ENCODE results near the gene TTLL8. TPM values are rescaled to one million over a fixed set of nuclear protein-coding genes. Genes with fewer than 3 reads are reported as not detected.

TTLL8 gene
- total RNA-seq, 3 donors from 2014 or later = not detected

GRCh38 chr22:50102946-50103345, 44.8 kb upstream of the TTLL8 start:
- Histone ChIP-seq H3K9me3 (no peaks in the 10 kb centered on the region), H3K27me3 (no peaks in the 10 kb centered on the region), H3K4me1 (no peaks in the 10 kb centered on the region), H3K36me3 (no peaks in the 10 kb centered on the region), H3K4me3 (no peak overlapping the region), H3K27ac (no peak overlapping the region)
- peak in 1 of 2 donors; percentile 44 for DNase-seq (ENCODE audit: low spot score in 2 of 2)
- no peak for TF ChIP-seq POLR2A (IDR thresholded peaks at IDR 0.05)
- intact Hi-C loops (cut with DNase I; ENCODE audit: low total_unique reads) = no loop called here

GRCh38 chr22:50101870-50102565, 43.9 kb upstream of the TTLL8 start:
- Histone ChIP-seq H3K27ac (no peak overlapping the region), H3K27me3 (no peaks in the 10 kb centered on the region), H3K9me3 (no peaks in the 10 kb centered on the region), H3K4me1 (no peaks in the 10 kb centered on the region), H3K36me3 (no peaks in the 10 kb centered on the region), H3K4me3 (no peak overlapping the region)
- intact Hi-C loops (cut with DNase I; ENCODE audit: low total_unique reads) = no loop called here
- no peak for DNase-seq (ENCODE audit: low spot score in 2 of 2)
- no peak for TF ChIP-seq POLR2AphosphoS5 (IDR thresholded peaks at IDR 0.05)

GRCh38 chr22:50098052-50098451, 40.0 kb upstream of the TTLL8 start:
- Histone ChIP-seq H3K4me3 (no peak overlapping the region), H3K27ac (no peak overlapping the region), H3K27me3 (no peaks in the 10 kb centered on the region), H3K4me1 (no peaks in the 10 kb centered on the region), H3K9me3 (no peaks in the 10 kb centered on the region), H3K36me3 (no peaks in the 10 kb centered on the region)
- DNase-seq (ENCODE audit: low spot score in 2 of 2) = no peak
- no peak for TF ChIP-seq CTCF (IDR thresholded peaks at IDR 0.05)
- intact Hi-C loops (cut with DNase I; ENCODE audit: low total_unique reads) = no loop called here

- intact Hi-C loops (cut with DNase I; ENCODE audit: low total_unique reads) = no loop called here
- Histone ChIP-seq H3K4me3 (no peak overlapping the region), H3K36me3 (no peaks in the 10 kb centered on the region), H3K27me3 (peaks cover 0 to 22% of the 10 kb centered on the region in 2 donors), H3K9me3 (peaks cover 0 to 9% of the 10 kb centered on the region in 2 donors), H3K4me1 (no peaks in the 10 kb centered on the region), H3K27ac (no peak overlapping the region)
- TF ChIP-seq POLR2A (IDR thresholded peaks at IDR 0.05) = no peak
- DNase-seq (ENCODE audit: low spot score in 2 of 2) = no peak
These were observed 34.2 kb upstream of the TTLL8 start for GRCh38 chr22:50092342-50092741.

GRCh38 chr22:50091092-50091768, 33.1 kb upstream of the TTLL8 start:
- TF ChIP-seq POLR2A (IDR thresholded peaks at IDR 0.05) (no peak), POLR2AphosphoS5 (IDR thresholded peaks at IDR 0.05) (no peak), CTCF (IDR thresholded peaks at IDR 0.05) (no peak)
- no peak for DNase-seq (ENCODE audit: low spot score in 2 of 2)
- Histone ChIP-seq H3K9me3 (peaks cover 0 to 9% of the 10 kb centered on the region in 2 donors), H3K27me3 (peaks cover 0 to 30% of the 10 kb centered on the region in 2 donors), H3K36me3 (no peaks in the 10 kb centered on the region), H3K4me1 (no peaks in the 10 kb centered on the region), H3K27ac (no peak overlapping the region), H3K4me3 (no peak overlapping the region)
- intact Hi-C loops (cut with DNase I; ENCODE audit: low total_unique reads) = no loop called here

GRCh38 chr22:50090412-50090714, 32.3 kb upstream of the TTLL8 start:
- no peak overlapping the region for H3K27ac ChIP-seq
- TF ChIP-seq CTCF (IDR thresholded peaks at IDR 0.05) = no peak
- TF ChIP-seq POLR2A (IDR thresholded peaks at IDR 0.05) = no peak
- no peak for TF ChIP-seq POLR2AphosphoS5 (IDR thresholded peaks at IDR 0.05)
- no peaks in the 10 kb centered on the region for H3K4me1 ChIP-seq
- H3K9me3 ChIP-seq = peaks cover 0 to 9% of the 10 kb centered on the region in 2 donors
- no peak for DNase-seq (ENCODE audit: low spot score in 2 of 2)
- no peak overlapping the region for H3K4me3 ChIP-seq
- H3K36me3 ChIP-seq = no peaks in the 10 kb centered on the region
- peaks cover 0 to 30% of the 10 kb centered on the region in 2 donors for H3K27me3 ChIP-seq
- intact Hi-C loops (cut with DNase I; ENCODE audit: low total_unique reads) = no loop called here
